ENCODE data around the gene MTOR. TPM values are rescaled to one million over a fixed set of nuclear protein-coding genes. Genes with fewer than 3 reads are reported as not detected.

The MTOR gene
- total and polyA plus RNA-seq, 2 of the 8 experiments (the other 6 are each of a cell fraction or from before 2014, with no cell fraction given) = 44.2 to 76.8 TPM

DNA sequence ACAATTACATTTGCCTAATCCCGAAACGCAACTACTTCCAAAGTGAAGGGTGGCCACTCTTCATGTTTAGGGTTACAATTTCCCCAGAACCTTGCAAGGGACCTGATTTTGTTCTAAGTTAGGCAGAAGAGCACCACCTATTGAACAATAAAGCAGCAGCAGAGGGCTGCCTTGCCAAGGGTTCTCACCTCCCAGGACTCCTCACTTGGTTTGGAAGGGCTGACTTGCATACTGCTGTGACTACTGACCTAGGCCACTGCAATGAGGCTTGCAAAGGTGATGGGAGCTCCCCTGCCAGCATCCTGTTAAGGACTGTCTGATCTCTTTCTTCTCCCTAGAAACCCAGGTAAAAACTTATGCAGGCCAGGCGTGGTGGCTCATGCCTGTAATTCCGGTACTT lies 14.2 kb downstream of the MTOR start (continued):
- TF ChIP-seq SAP30 (IDR thresholded peaks at IDR 0.05; ENCODE audit: insufficient read depth, insufficient replicate concordance, low read length) (no peak), CBX5 (IDR thresholded peaks at IDR 0.05; ENCODE audit: low read depth, low read length) (no peak), TAF7 (optimal IDR thresholded peaks at IDR 0.05; ENCODE audit: borderline replicate concordance, low read depth, low read length) (no peak), JUN (IDR thresholded peaks at IDR 0.05; ENCODE audit: low read depth, low read length) (no peak), BCL11A (IDR thresholded peaks at IDR 0.05; ENCODE audit: low read depth in 2 of 2, low read length in 2 of 2) (no peak)

Measured in H1 (cell line).